Panc1 (cell line): ENCODE data around the gene ELAVL1. TPM values are rescaled to one million over a fixed set of nuclear protein-coding genes. Genes with fewer than 3 reads are reported as not detected.

Experiments
- ATAC-seq: fragments of 200-7000 bp; cut with Tn5 transposase; 2 replicates; pipeline ENCODE4 v1.9.1; 2020; ENCODE audit warnings: mild to moderate bottlenecking, moderate library complexity
- BruUV-seq: library from RNA; stranded (reverse); fragments of 400-500 nt; replicated peaks from 2 replicates; lab custom pipeline; 2021; lab: Mats Ljungman, UMichigan
- CTCF ChIA-PET: fragments of 300-600 bp; sonication (Branson Sonifier 250); formaldehyde crosslinking; loops from one replicate; lab custom pipeline; 2022; ENCODE audit warnings: antibody characterized with exemption; lab: Charles Lee
- POLR2A ChIA-PET: fragments of 300-600 bp; sonication (Branson Sonifier 250); formaldehyde crosslinking; loops from one replicate; lab custom pipeline; 2022; ENCODE audit warnings: antibody characterized with exemption; lab: Charles Lee
- DNase-seq: peaks from one replicate; pipeline ENCODE4 v3.0.0-alpha.2; 2010; ENCODE audit warnings: low read depth, low spot score
- H3K27ac ChIP-seq: 2 replicates; pipeline ENCODE4 v1.5.1; 2011; ENCODE audit warnings: mild to moderate bottlenecking, low read length, inconsistent platforms
- H3K27me3 ChIP-seq: fragments of 200-500 bp; sonication (Bioruptor generic); 2 replicates; pipeline ENCODE4 v1.6.0; 2014; ENCODE audit warnings: low read length, inconsistent platforms; ENCODE audit not compliant: control insufficient read depth, insufficient read depth
- H3K36me3 ChIP-seq: fragments of 200-500 bp; sonication (Bioruptor generic); 2 replicates; pipeline ENCODE4 v1.5.1; 2014; ENCODE audit warnings: inconsistent platforms, mild to moderate bottlenecking, low read length, moderate library complexity; ENCODE audit not compliant: control insufficient read depth, insufficient read depth
- H3K4me1 ChIP-seq: 2 replicates; pipeline ENCODE4 v1.5.1; 2011; ENCODE audit warnings: inconsistent platforms, mild to moderate bottlenecking, low read length, moderate library complexity; ENCODE audit not compliant: control insufficient read depth, insufficient read depth
- H3K4me3 ChIP-seq, 2 experiments: 2 replicates each; pipeline ENCODE4 v1.5.1; 2011 to 2012; ENCODE audit warnings: low read depth in 2 of 2, low read length in 2 of 2, mild to moderate bottlenecking in 2 of 2, inconsistent platforms in 1 of 2, moderate library complexity in 1 of 2
- H3K9me3 ChIP-seq: fragments of 200-500 bp; sonication (Bioruptor generic); 2 replicates; pipeline ENCODE4 v1.5.1; 2014; ENCODE audit warnings: low read depth, mild to moderate bottlenecking, inconsistent platforms, low read length, moderate library complexity; ENCODE audit not compliant: control insufficient read depth, insufficient read depth
- POLR2AphosphoS5 ChIP-seq: IDR thresholded peaks from 2 replicates; pipeline ENCODE4 v1.6.1; 2012; ENCODE audit warnings: mild to moderate bottlenecking, low read depth, low read length, moderate library complexity
- SIN3A ChIP-seq: IDR thresholded peaks from 2 replicates; pipeline ENCODE4 v1.6.1; 2012; ENCODE audit warnings: low read depth, mild to moderate bottlenecking, low read length, moderate library complexity, borderline replicate concordance; ENCODE audit not compliant: insufficient read depth
- TCF7L2 ChIP-seq: IDR thresholded peaks from 2 replicates; pipeline ENCODE4 v1.6.1; 2011; ENCODE audit warnings: mild to moderate bottlenecking, low read depth, low read length, inconsistent platforms
- in situ Hi-C: cut with HindIII; loops from 2 replicates; pipeline ENCODE4 v1.10.0; 2016; ENCODE audit warnings: low sequenced_read_pairs, low pct_unique_long_range_greater_than_20kb
- intact Hi-C: fragments of 100-400 bp; cut with micrococcal nuclease; formaldehyde crosslinking; loops from one replicate; pipeline ENCODE4 v1.10.0; 2022; ENCODE audit not compliant: unreplicated experiment
- total RNA-seq: library from RNA; stranded (reverse); gene quantifications from one replicate; pipeline ENCODE4 v1.2.1, GENCODE V29; 2021; ENCODE audit not compliant: unreplicated experiment
- TF ChIP-seq, protein P1 (sequence below), 2 experiments: IDR thresholded peaks; 2 replicates each; pipeline ENCODE4 v1.6.1; 2011 to 2012; ENCODE audit warnings: low read depth in 2 of 2, control low read depth in 1 of 2, low read length in 1 of 2, mild to moderate bottlenecking in 1 of 2, moderate library complexity in 1 of 2; ENCODE audit not compliant: insufficient read depth in 1 of 2
- TF ChIP-seq, protein P2 (sequence below): fragments of 450-650 bp; IDR thresholded peaks from 2 replicates; pipeline ENCODE4 v1.5.1; 2017; ENCODE audit warnings: mild to moderate bottlenecking

Gene ELAVL1
- total RNA-seq, 1 experiment from 2014 or later = 123 TPM

DNA sequence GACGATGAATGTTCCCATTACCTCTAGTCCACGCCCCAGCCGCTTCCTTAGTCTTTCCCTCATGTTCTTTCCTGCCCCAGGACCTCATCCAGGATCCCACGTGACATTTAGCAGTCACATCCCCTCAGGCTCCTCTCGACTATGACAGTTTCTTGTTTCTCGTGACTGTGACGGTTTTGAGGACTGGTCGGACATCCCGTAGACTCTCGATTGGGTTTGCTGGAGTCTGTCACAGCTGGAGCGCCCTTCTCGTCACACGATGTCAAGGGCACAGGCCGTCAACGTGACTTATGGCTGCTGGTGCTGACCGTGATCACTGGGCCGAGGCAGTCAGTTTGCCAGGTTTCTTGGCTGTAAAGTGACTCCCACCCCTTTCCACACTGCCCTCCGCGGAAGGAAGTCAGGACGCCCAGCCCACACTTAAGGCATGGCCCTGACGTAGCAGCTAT, 22.8 kb downstream of the ELAVL1 start:
- no peaks in the 10 kb centered on the region for H3K9me3 ChIP-seq
- CTCF ChIA-PET = interaction anchor here (0.5 kb wide), 1 partner anchor 13 kb away, joined by 3 read pairs; no protein-coding TSS in a partner anchor
- no peaks in the 10 kb centered on the region for H3K27me3 ChIP-seq
- no peak for ATAC-seq
- DNase-seq = no peak
- no TSS peak for BruUV-seq
- H3K27ac ChIP-seq = no peak overlapping the region
- H3K36me3 ChIP-seq = no peaks in the 10 kb centered on the region
- H3K4me1 ChIP-seq = peaks cover 10% of the 10 kb centered on the region
- TF ChIP-seq POLR2AphosphoS5 (no peak), TCF7L2 (no peak), SIN3A (no peak)
- TF ChIP-seq, protein P1, sequence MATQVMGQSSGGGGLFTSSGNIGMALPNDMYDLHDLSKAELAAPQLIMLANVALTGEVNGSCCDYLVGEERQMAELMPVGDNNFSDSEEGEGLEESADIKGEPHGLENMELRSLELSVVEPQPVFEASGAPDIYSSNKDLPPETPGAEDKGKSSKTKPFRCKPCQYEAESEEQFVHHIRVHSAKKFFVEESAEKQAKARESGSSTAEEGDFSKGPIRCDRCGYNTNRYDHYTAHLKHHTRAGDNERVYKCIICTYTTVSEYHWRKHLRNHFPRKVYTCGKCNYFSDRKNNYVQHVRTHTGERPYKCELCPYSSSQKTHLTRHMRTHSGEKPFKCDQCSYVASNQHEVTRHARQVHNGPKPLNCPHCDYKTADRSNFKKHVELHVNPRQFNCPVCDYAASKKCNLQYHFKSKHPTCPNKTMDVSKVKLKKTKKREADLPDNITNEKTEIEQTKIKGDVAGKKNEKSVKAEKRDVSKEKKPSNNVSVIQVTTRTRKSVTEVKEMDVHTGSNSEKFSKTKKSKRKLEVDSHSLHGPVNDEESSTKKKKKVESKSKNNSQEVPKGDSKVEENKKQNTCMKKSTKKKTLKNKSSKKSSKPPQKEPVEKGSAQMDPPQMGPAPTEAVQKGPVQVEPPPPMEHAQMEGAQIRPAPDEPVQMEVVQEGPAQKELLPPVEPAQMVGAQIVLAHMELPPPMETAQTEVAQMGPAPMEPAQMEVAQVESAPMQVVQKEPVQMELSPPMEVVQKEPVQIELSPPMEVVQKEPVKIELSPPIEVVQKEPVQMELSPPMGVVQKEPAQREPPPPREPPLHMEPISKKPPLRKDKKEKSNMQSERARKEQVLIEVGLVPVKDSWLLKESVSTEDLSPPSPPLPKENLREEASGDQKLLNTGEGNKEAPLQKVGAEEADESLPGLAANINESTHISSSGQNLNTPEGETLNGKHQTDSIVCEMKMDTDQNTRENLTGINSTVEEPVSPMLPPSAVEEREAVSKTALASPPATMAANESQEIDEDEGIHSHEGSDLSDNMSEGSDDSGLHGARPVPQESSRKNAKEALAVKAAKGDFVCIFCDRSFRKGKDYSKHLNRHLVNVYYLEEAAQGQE (IDR thresholded peaks at IDR 0.05; ENCODE audit: insufficient read depth in 1 of 2, low read depth in 2 of 2, low read length in 1 of 2) = no peak
- TF ChIP-seq, protein P2, sequence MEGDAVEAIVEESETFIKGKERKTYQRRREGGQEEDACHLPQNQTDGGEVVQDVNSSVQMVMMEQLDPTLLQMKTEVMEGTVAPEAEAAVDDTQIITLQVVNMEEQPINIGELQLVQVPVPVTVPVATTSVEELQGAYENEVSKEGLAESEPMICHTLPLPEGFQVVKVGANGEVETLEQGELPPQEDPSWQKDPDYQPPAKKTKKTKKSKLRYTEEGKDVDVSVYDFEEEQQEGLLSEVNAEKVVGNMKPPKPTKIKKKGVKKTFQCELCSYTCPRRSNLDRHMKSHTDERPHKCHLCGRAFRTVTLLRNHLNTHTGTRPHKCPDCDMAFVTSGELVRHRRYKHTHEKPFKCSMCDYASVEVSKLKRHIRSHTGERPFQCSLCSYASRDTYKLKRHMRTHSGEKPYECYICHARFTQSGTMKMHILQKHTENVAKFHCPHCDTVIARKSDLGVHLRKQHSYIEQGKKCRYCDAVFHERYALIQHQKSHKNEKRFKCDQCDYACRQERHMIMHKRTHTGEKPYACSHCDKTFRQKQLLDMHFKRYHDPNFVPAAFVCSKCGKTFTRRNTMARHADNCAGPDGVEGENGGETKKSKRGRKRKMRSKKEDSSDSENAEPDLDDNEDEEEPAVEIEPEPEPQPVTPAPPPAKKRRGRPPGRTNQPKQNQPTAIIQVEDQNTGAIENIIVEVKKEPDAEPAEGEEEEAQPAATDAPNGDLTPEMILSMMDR = no peak
- intact Hi-C loops (no loop called here), in situ Hi-C loops (no loop called here)
- POLR2A ChIA-PET = no interaction called here
- no peak overlapping the region for H3K4me3 ChIP-seq

DNA sequence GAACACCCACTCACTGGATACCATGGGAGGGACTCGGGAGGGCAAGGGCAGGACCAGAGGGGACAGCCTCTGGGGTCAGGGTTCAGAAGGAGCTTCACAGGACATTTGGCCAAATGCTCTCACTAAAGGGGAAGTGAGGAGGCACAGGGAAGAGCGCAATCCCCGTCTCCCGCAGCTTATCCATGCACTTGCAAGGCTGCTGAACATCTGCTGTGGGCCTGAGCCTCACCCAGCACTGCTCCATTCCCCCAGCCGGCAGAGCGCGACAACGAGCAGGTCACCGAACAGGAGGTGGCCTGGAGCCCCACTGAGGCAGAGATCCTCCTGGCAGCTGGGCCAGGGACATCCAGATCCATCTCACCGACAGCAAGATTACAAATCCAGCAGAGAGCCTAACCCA, 23.3 kb downstream of the ELAVL1 start:
- in situ Hi-C loops = no loop called here

More for the DNA sequence above, 23.3 kb downstream of the ELAVL1 start:
- Histone ChIP-seq H3K4me1 (peaks cover 6% of the 10 kb centered on the region), H3K4me3 (no peak overlapping the region), H3K27me3 (no peaks in the 10 kb centered on the region), H3K36me3 (no peaks in the 10 kb centered on the region), H3K9me3 (no peaks in the 10 kb centered on the region), H3K27ac (no peak overlapping the region)
- intact Hi-C loops = no loop called here
- POLR2A ChIA-PET = no interaction called here
- TF ChIP-seq POLR2AphosphoS5 = no peak
- no peak for TF ChIP-seq SIN3A
- TF ChIP-seq, protein P1 (IDR thresholded peaks at IDR 0.05; ENCODE audit: insufficient read depth in 1 of 2, low read depth in 2 of 2, low read length in 1 of 2) = no peak
- no peak for TF ChIP-seq TCF7L2
- TF ChIP-seq, protein P2 = no peak
- CTCF ChIA-PET = no interaction called here
- no peak for DNase-seq
- no peak for ATAC-seq
- BruUV-seq = no TSS peak
